ENCODE data around the gene ZCWPW1.
"Not testable (repeated sequence)": the region's sequence is repeated elsewhere in the genome, so short reads cannot be mapped to it uniquely, and the experiment has no call there.

The ZCWPW1 gene

DNA sequence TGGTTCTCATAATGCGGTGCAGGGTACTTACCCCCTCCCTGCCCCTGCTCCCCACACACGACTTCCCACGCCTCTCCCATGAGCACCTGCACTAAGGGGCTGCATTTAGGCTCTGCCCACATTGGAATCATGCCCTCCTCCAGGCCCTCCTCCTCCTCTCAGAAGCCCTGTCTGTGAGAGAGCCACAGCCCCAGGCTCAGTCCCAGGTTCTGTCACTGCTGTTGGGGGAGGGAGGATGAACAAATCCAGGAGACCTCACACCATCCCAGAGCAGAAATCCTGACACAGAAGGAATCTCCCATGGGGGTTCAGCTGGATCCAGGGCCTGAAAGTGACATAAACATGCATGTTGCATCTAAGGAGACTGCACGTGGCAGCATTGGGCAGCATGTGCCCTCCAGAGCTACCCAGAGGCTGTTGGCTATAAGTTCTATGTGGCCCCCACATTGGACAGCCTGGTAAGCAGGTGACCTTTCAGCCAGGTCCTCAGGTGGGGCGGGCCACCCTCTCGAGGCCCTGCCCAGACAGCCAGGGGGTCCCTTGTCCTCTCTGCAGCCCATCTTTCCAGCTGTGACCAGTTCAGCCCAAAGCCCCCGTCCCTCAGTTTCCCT is 56.8 kb downstream of the ZCWPW1 start:
- no peak for DNase-seq

GRCh38 chr7:100370746-100371145 is 57.8 kb downstream of the ZCWPW1 start:
- DNase-seq, result no peak

DNA sequence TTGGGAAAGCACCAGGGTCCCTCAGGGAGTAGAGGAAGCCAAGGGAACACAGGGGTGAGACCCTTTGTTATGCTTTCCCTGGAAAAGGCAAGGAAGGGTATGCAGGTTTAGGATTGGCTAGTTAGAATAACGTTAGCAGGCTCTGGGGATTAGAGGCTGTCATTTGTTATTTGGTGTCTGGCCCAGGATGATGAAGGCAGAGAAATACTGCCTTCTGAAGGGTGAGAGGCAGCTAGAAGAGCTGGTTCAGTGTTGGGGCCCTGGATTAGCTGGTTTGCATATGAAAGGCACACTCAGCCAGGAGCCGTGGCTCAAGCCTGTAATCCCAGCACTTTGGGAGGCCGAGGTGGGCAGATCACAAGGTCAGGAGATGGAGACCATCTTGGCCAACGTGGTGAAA is 58.2 kb downstream of the ZCWPW1 start:
- no peak for DNase-seq

GRCh38 chr7:100369105-100369504 is 59.4 kb downstream of the ZCWPW1 start:
- no peak for DNase-seq

DNA sequence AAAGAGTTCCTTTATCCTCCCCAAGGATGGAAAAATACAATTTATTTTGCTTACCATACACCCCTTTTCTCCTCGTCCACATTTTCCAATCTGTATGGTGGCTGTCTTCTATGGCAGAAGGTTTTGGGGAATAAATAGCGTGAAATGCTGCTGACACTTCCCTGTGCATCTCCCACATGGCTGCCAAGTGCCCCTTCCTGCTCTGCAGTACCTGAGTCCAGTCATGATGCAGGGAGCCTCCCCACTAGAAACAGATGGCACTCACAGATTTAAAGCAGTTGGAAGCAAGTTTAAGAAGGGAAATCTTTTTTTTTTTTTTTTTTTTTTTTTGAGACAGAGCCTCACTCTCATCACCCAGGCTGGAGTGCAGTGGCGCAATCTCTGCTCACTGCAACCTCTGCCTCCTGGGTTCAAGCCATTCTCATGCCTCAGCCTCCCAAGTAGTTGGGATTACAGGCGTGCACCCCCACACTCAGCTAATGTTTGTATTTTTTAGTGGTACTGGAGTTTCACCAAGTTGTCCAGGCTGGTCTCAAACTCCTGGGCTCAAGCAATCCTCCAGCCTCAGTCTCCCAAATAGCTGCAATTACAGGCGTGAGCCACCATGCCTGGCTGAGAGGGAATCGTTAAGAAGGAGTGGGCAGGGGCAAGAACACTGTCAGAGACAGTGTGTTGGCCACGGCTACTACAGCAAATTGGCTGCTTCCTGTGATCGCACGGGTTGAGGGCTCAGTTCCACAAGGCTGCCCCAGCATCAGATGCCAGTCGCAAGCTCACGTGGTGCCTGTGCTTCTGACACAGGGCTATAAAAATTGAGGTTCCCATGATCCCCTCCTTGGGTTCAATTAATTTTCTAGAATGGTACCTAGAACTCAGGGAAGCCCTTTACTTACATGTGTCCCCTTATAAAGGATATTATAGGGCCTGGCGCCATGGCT is 60.6 kb downstream of the ZCWPW1 start:
- DNase-seq, result no peak

GRCh38 chr7:100367251-100367620 is 61.3 kb downstream of the ZCWPW1 start:
- no peak for DNase-seq

- no peak for DNase-seq
Observed at GRCh38 chr7:100366411-100367250, 61.9 kb downstream of the ZCWPW1 start.

DNA sequence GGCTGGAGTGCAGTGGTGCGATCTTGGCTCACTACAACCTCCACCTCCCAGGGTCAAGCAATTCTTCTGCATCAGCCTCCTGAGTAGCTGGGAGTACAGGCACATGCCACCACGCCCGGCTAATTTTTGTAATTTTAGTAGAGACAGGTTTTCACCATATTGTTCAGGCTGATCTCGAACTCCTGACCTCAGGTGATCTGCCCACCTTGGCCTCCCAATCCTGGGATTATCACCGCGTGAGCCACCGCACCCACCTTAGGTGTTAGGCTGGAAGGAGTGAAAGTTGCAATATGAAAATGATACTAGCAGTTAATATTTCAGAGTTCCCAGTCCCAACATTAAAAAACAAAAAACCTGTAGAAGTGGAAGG is 62.5 kb downstream of the ZCWPW1 start:
- not testable (repeated sequence) for DNase-seq

DNA sequence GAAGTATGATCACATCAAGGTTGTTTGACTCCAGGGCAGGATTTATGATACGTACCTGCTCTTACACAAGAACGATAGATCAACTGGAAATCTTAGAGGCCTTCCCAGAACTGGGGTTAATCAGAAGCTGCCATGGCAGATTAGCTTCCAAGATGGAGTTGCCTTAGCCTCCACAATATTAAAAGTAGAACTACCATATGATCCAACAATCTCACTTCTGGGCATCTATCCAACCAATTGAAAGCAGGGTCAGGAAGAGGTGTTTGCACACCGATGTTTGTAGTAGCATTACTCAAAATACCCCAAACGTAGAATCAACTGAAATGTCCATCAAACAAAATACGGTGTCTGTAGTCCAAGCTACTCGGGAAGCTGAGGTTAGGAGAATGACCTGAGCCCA is 64.0 kb downstream of the ZCWPW1 start:
- no peak for DNase-seq

DNA sequence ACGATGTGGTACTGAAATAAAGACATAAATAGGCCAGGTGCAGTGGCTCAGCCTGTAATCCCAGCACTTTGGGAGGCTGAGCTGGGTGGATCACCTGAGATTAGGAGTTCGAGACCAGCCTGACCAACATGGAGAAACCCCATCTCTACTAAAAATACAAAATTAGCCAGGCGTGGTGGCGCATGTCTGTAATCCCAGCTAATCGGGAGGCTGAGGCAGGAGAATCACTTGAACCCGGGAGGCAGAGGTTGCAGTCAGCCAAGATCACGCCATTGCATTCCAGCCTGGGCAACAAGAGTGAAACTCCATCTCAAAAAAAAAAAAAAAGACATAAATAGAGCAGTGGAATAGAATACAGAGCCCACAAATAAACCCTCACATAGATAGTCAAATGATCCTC is 64.7 kb downstream of the ZCWPW1 start:
- DNase-seq, result not testable (repeated sequence)

DNA sequence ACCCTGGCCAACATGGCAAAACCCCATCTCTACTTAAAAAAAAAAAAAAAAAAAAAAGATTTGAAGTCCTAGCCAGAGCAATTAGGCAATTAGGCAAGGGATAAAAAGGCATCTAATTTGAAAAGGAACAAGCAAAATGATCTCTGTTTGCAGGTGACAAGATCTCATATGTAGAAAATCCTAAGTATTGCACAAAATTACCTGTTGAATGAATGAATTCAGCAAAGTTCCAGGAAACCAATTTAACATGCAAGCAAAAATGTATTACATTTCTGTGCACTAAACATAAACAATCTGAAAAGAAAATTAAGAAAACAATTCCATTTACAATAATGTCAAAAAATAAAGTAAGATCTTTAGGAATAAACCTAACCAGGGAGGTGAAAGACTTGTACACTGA is 65.4 kb downstream of the ZCWPW1 start:
- no peak for DNase-seq

DNA sequence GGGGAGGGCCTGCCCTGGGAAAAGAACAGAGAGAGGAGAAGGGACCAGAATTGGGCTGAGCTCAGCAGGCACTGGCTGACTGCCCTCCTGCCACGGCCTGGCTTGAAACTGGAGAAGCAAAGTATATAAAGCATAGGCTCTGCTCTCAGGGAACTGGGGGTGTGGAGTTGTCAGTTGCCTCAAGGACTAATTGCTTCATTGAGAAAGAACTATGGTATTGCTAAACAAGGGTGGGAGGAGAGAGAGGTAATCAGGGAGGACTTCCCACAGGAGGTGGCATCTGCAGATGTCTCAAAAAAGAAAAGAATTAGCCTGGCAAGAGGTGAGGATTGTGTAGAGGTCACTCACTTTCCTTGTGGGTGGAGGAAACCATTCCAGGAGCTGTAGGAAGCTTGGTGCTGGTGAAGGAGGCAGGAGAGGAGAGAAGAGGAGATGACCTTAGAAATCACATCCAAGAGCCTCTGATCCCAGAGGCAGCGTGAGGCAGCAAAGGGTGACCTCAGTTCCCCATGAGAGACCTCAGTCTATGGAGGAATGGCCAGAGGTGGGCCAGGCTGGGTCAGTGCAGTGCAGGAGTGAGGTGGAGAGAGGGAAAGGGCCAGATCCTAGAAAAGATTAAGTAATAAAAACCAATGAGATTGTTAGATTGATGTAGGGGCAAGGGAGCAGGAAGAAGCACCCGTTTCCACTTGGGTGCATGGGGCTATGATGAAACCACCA is 68.2 kb downstream of the ZCWPW1 start:
- no peak for DNase-seq

DNA sequence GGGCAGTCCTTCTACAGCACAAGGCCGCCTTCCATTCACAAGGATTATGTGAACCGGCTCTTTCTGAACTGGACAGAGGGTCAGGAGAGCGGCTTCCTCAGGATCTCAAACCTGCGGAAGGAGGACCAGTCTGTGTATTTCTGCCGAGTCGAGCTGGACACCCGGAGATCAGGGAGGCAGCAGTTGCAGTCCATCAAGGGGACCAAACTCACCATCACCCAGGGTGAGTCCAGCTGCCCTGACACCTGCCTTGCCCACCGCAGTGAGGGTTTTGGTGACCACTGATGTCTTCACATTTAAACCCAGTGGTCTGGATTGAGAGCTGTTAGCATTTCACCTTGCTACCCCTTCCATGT is 69.7 kb downstream of the ZCWPW1 start:
- no peak for DNase-seq

DNA sequence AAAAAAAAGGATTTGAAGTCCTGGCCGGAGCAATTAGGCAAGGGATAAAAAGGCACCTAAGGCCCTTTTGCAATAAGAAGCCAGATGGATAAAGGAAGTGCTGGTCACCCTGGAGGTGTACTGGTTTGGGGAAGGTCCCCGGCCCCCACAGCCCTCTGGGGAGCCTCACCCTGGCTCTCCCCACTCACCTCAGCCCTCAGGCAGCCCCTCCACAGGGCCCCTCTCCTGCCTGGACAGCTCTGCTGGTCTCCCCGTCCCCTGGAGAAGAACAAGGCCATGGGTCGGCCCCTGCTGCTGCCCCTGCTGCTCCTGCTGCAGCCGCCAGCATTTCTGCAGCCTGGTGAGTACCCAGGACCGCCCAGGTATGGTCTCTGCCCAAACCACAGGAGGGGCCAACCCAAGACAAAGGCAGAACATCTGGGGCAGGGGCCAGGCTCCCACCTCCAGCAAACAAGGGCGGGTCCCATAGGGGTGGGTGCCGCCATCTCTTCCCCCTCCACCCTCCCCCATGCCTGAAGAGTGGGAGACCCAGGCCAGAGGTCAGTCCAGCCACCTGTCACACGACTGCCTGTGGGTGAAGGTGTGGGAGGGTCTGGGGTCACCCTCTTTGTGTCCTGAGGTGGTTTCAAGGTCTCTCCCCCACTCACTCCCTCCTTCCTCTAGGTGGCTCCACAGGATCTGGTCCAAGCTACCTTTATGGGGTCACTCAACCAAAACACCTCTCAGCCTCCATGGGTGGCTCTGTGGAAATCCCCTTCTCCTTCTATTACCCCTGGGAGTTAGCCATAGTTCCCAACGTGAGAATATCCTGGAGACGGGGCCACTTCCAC is 70.3 kb downstream of the ZCWPW1 start, which contains the start of gene PILRB:
Gene PILRB (plus strand): TSS at position 91 of the 830 bp plus-strand sequence. CDS start 186 bp downstream, at position 277.
- no peak for DNase-seq

- no peak for DNase-seq
Observed at GRCh38 chr7:100357131-100357561, 71.4 kb downstream of the ZCWPW1 start.

DNA sequence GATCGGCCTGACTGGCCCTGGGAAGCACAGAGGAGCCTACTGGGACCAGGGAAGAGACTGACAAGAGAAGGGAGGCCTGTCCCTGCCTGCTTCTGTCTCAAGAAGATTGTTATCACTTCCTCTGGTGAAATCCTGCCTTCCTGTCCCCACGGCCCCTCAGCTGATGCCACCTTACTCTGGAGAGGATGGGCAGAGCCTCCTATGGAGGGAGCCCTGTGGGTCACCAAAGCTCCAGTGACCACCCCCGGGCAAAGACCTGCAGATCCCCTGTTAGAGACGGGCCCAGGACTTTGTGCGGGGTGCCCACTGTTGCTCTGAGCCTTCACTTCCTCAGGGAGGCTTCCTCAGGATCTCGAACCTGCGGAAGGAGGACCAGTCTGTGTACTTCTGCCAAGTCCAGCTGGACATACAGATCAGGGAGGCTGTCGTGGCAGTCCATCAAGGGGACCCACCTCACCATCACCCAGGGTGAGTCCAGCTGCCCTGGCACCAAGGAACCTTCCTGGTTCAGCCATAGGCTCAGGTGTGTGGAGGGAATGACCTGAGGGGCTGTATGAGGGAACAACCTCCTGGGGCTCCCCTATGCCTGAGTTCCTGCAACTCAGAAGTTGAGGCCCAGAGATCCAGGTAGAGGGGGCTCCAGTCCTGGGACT is 72.0 kb downstream of the ZCWPW1 start:
- no peak for DNase-seq

DNA sequence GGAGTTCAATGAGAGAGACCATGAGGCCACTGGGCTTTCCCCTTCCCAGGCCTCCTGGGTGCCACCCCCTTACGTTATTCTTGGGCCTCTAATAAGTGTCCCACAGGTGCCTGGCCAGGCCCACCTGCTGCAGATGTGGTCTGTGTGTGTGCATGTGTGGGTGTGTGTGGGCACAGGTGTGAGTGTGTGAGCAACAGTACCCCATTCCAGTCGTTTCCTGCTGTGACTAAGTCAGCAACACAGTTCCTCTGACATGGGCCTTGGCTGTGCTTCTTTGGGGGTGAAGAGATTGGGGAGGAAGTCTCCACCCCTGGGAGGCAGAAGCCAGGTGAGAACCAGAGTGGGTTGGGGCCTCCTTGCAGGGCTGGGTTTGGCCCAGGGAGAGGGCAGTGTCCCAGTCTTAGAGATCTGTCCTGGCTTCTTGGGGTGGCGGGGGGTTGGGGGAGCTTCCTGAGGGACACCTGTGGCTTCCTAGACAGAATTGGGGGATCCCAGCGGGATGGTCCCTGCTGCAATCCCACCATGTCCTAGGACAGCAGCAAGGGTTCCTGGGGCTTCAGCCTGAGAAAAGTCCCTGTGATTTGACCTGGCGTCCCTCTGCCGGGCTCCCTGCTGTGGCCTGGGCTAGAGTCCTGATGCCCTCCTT is 74.7 kb downstream of the ZCWPW1 start:
- peak; percentile 40 for DNase-seq

- DNase-seq, result no peak
Observed at GRCh38 chr7:100352984-100353684, 75.4 kb downstream of the ZCWPW1 start.

- not testable (repeated sequence) for DNase-seq
Observed at GRCh38 chr7:100352230-100352781, 76.2 kb downstream of the ZCWPW1 start.

DNA sequence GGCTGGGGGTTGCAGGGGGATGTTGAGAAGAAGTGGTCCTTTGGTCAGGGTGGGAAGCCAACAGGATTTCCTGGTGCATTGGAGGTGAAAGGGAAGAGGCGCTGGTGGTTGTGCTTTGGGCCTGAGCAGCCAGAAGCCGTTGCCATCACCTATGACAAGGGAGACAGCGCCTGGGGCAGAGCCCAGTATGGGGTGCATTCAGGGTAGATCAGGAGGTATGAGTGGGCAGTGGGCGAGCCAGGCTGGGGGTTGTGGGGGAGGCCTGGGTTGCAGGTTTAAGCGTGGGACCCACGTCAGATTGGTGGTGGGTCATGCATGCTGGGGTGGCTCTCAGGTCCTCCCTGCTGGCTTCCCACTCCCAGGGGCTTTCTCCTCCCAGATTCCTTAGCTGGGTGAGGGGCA is 76.8 kb downstream of the ZCWPW1 start:
- DNase-seq, result no peak

Measured in CD4-positive, alpha-beta T cell treated with Interleukin-6 for 4 hours (primary cell).